Neural cell (in vitro differentiated cells): Measurements from ENCODE around the gene POGLUT2.

Source experiments
- CTCF ChIP-seq: fragments of 450-650 bp; IDR thresholded peaks from 2 replicates; pipeline ENCODE4 v1.5.1; 2014; ENCODE audit warnings: antibody characterized with exemption, mild to moderate bottlenecking, moderate library complexity; ENCODE audit not compliant: poor library complexity, severe bottlenecking
- EP300 ChIP-seq: fragments of 450-650 bp; conservative IDR thresholded peaks from 2 replicates; pipeline ENCODE4 v1.6.1; 2014; ENCODE audit warnings: antibody characterized with exemption, mild to moderate bottlenecking, moderate library complexity; ENCODE audit not compliant: poor library complexity, severe bottlenecking
- EZH2 ChIP-seq: fragments of 200-600, 300-800 bp; shearing (Covaris generic), sonication (generic); IDR thresholded peaks from 2 replicates; pipeline ENCODE4 v1.6.1; 2014; ENCODE audit warnings: antibody characterized with exemption, low read length, borderline replicate concordance, mild to moderate bottlenecking; ENCODE audit not compliant: insufficient read depth, poor library complexity, severe bottlenecking
- MXI1 ChIP-seq: fragments of 450-650 bp; conservative IDR thresholded peaks from 2 replicates; pipeline ENCODE4 v1.6.1; 2014; ENCODE audit warnings: antibody characterized with exemption, mild to moderate bottlenecking; ENCODE audit not compliant: poor library complexity, severe bottlenecking
- POLR2AphosphoS5 ChIP-seq: IDR thresholded peaks from 2 replicates; pipeline ENCODE4 v1.6.1; 2012
- RAD21 ChIP-seq: fragments of 450-650 bp; conservative IDR thresholded peaks from 2 replicates; pipeline ENCODE4 v1.6.1; 2014; ENCODE audit warnings: antibody characterized with exemption, mild to moderate bottlenecking, moderate library complexity
- REST ChIP-seq: IDR thresholded peaks from 2 replicates; pipeline ENCODE4 v1.6.1; 2012; ENCODE audit warnings: borderline replicate concordance

GRCh38 chr13:102814793-102815192 is 16.0 kb upstream of the POGLUT2 start:
- no peak for TF ChIP-seq POLR2AphosphoS5
- no peak for TF ChIP-seq CTCF
- no peak for TF ChIP-seq EP300
- TF ChIP-seq RAD21: no peak
- TF ChIP-seq EZH2: no peak
- no peak for TF ChIP-seq MXI1
- no peak for TF ChIP-seq REST
